CD4-positive, alpha-beta T cell treated with Interleukin-2 at 100 ng/mL for 4 hours (primary cell): Measurements from ENCODE around the gene GRM8.

Experiments
- DNase-seq: peaks from one replicate; pipeline ENCODE4 v3.0.0-alpha.2; 2020; ENCODE audit warnings: low spot score

The GRM8 gene

GRCh38 chr7:127230192-127230925 lies 22.4 kb downstream of the GRM8 start:
- no peak for DNase-seq

GRCh38 chr7:127226685-127227374 lies 25.9 kb downstream of the GRM8 start:
- no peak for DNase-seq

GRCh38 chr7:127221731-127222130 lies 31.0 kb downstream of the GRM8 start:
- no peak for DNase-seq

- no peak for DNase-seq
These were observed 37.6 kb downstream of the GRM8 start for GRCh38 chr7:127214956-127215718.

- DNase-seq: no peak
These were observed 42.9 kb downstream of the GRM8 start for GRCh38 chr7:127209886-127210285.

- DNase-seq: no peak
These were observed 43.9 kb downstream of the GRM8 start for GRCh38 chr7:127208860-127209259.

- DNase-seq: no peak
These were observed 44.4 kb downstream of the GRM8 start for GRCh38 chr7:127208351-127208750.

GRCh38 chr7:127207806-127208205 lies 44.9 kb downstream of the GRM8 start:
- no peak for DNase-seq

- no peak for DNase-seq
These were observed 45.5 kb downstream of the GRM8 start for GRCh38 chr7:127207230-127207629.

- DNase-seq: no peak
These were observed 58.2 kb downstream of the GRM8 start for GRCh38 chr7:127194571-127194970.

- no peak for DNase-seq
These were observed 62.9 kb downstream of the GRM8 start for GRCh38 chr7:127189886-127190285.

- no peak for DNase-seq
These were observed 63.7 kb downstream of the GRM8 start for GRCh38 chr7:127189074-127189473.

- no peak for DNase-seq
These were observed 65.0 kb downstream of the GRM8 start for GRCh38 chr7:127187740-127188139.

- DNase-seq: no peak
These were observed 66.1 kb downstream of the GRM8 start for GRCh38 chr7:127186686-127187085.

- DNase-seq: no peak
These were observed 75.6 kb downstream of the GRM8 start for GRCh38 chr7:127177156-127177555.

GRCh38 chr7:127162366-127162765 lies 90.4 kb downstream of the GRM8 start:
- no peak for DNase-seq

GRCh38 chr7:127158659-127159058 lies 94.1 kb downstream of the GRM8 start:
- no peak for DNase-seq

- no peak for DNase-seq
These were observed 97.8 kb downstream of the GRM8 start for GRCh38 chr7:127154958-127155357.

GRCh38 chr7:127154101-127154500 lies 98.6 kb downstream of the GRM8 start:
- DNase-seq: no peak

GRCh38 chr7:127153315-127153714 lies 99.4 kb downstream of the GRM8 start:
- DNase-seq: no peak

- no peak for DNase-seq
These were observed 100.3 kb downstream of the GRM8 start for GRCh38 chr7:127152423-127152822.

GRCh38 chr7:127151379-127151778 lies 101.4 kb downstream of the GRM8 start:
- DNase-seq: no peak

GRCh38 chr7:127150543-127150942 lies 102.2 kb downstream of the GRM8 start:
- no peak for DNase-seq
